Naive thymus-derived CD4-positive, alpha-beta T cell (primary cell): ENCODE results near the gene ZNF174. TPM values are rescaled to one million over a fixed set of nuclear protein-coding genes. Genes with fewer than 3 reads are reported as not detected.

Experiments used
- ATAC-seq: fragments of 150-1000 bp; cut with Tn5 transposase; 2 replicates; pipeline ENCODE4 v1.10.0; 2021; ENCODE audit warnings: mild to moderate bottlenecking, moderate library complexity
- CTCF ChIA-PET: fragments of 350-600 bp; sonication (Branson Sonifier 250); formaldehyde crosslinking; loops from one replicate; lab custom pipeline; 2021; ENCODE audit warnings: antibody characterized with exemption; lab: Charles Lee
- POLR2A ChIA-PET: fragments of 350-600 bp; sonication (Branson Sonifier 250); formaldehyde crosslinking; loops from one replicate; lab custom pipeline; 2021; ENCODE audit warnings: antibody characterized with exemption, inconsistent platforms; lab: Charles Lee
- DNase-seq, 9 donors: peaks; one replicate each; pipeline versions ENCODE4 v3.0.0 to v3.0.0-alpha.2; 2020 to 2022; ENCODE audit warnings: mixed read lengths in 1 of 9
- H3K27ac ChIP-seq: one replicate; pipeline ENCODE4 v1.7.0; 2013; ENCODE audit warnings: mild to moderate bottlenecking, low read depth, low read length, moderate library complexity
- H3K27me3 ChIP-seq, 2 donors: one replicate each; pipeline ENCODE4 v1.7.0; 2013; ENCODE audit warnings: low read length in 2 of 2, mild to moderate bottlenecking in 2 of 2, moderate library complexity in 2 of 2; ENCODE audit not compliant: control insufficient read depth in 2 of 2, insufficient read depth in 2 of 2
- H3K36me3 ChIP-seq, 3 experiments: 1 replicate in 2 of 3; 2 replicates in 1 of 3; pipeline ENCODE4 v1.7.0; 2013; ENCODE audit warnings: low read length in 3 of 3, mild to moderate bottlenecking in 3 of 3, moderate library complexity in 1 of 3; ENCODE audit not compliant: insufficient read depth in 3 of 3, control insufficient read depth in 2 of 3
- H3K4me1 ChIP-seq, 2 donors: one replicate each; pipeline ENCODE4 v1.7.0; 2013; ENCODE audit warnings: low read length in 2 of 2, mild to moderate bottlenecking in 2 of 2, moderate library complexity in 1 of 2; ENCODE audit not compliant: control insufficient read depth in 2 of 2, insufficient read depth in 2 of 2
- H3K4me3 ChIP-seq: 2 replicates; pipeline ENCODE4 v1.7.0; 2013; ENCODE audit warnings: mild to moderate bottlenecking, low read length
- H3K9me3 ChIP-seq, 3 experiments: 1 replicate in 2 of 3; 2 replicates in 1 of 3; pipeline ENCODE4 v1.7.0; 2013; ENCODE audit warnings: low read length in 3 of 3; ENCODE audit not compliant: control insufficient read depth in 2 of 3
- H3K27ac Mint-ChIP-seq, 9 donors: one replicate each; pipeline ENCODE4 v1.8.0; 2020 to 2022; ENCODE audit warnings: mixed read lengths in 9 of 9, mild to moderate bottlenecking in 8 of 9, moderate library complexity in 5 of 9, inconsistent platforms in 2 of 9
- H3K27me3 Mint-ChIP-seq, 5 donors: one replicate each; pipeline ENCODE4 v1.8.0; 2021 to 2022; ENCODE audit warnings: mixed read lengths in 5 of 5, mild to moderate bottlenecking in 1 of 5
- H3K36me3 Mint-ChIP-seq, 5 donors: one replicate each; pipeline ENCODE4 v1.8.0; 2020 to 2022; ENCODE audit warnings: mixed read lengths in 5 of 5, mild to moderate bottlenecking in 3 of 5, inconsistent platforms in 1 of 5
- H3K4me1 Mint-ChIP-seq, 7 donors: one replicate each; pipeline ENCODE4 v1.8.0; 2020 to 2022; ENCODE audit warnings: mixed read lengths in 7 of 7, mild to moderate bottlenecking in 3 of 7, inconsistent platforms in 1 of 7
- H3K4me3 Mint-ChIP-seq, 10 donors: one replicate each; pipeline ENCODE4 v1.8.0; 2020 to 2022; ENCODE audit warnings: mild to moderate bottlenecking in 10 of 10, mixed read lengths in 10 of 10, moderate library complexity in 6 of 10, inconsistent platforms in 2 of 10
- H3K9me3 Mint-ChIP-seq, 11 donors: one replicate each; pipeline ENCODE4 v1.8.0; 2020 to 2022; ENCODE audit warnings: mixed read lengths in 11 of 11, mild to moderate bottlenecking in 4 of 11, inconsistent platforms in 1 of 11, moderate library complexity in 1 of 11
- intact Hi-C, 2 donors: fragments of 100-400 bp; cut with micrococcal nuclease; formaldehyde crosslinking; loops; one replicate each; pipeline ENCODE4 v1.15.1; 2023
- polyA plus RNA-seq, 2 donors: library from polyadenylated mRNA; unstranded; fragments of 300-500 nt; fragmentation: Illumina TruSeq; gene quantifications; one replicate each; pipeline ENCODE4 v1.2.3, GENCODE V29; 2021
- total RNA-seq, 6 experiments: library from RNA in 5 of 6; stranded (reverse) in 5 of 6; gene quantifications; 1 replicate in 5 of 6; 2 replicates in 1 of 6; pipeline ENCODE4 v1.2.3 and lab custom pipeline; 2021 to 2026

Gene ZNF174
- total RNA-seq (10 to 100 TPM in 3 of 5 experiments, 1 to 10 TPM in 2; 4.7 to 22.8 (median 13.5) TPM), polyA plus RNA-seq (10 to 100 TPM; 11.0 to 26.4 TPM), total RNA-seq (lab: John Stamatoyannopoulos, UW) (5.8 reads per million, percentile 26 among the genes with 10 or more reads in this experiment)

DNA sequence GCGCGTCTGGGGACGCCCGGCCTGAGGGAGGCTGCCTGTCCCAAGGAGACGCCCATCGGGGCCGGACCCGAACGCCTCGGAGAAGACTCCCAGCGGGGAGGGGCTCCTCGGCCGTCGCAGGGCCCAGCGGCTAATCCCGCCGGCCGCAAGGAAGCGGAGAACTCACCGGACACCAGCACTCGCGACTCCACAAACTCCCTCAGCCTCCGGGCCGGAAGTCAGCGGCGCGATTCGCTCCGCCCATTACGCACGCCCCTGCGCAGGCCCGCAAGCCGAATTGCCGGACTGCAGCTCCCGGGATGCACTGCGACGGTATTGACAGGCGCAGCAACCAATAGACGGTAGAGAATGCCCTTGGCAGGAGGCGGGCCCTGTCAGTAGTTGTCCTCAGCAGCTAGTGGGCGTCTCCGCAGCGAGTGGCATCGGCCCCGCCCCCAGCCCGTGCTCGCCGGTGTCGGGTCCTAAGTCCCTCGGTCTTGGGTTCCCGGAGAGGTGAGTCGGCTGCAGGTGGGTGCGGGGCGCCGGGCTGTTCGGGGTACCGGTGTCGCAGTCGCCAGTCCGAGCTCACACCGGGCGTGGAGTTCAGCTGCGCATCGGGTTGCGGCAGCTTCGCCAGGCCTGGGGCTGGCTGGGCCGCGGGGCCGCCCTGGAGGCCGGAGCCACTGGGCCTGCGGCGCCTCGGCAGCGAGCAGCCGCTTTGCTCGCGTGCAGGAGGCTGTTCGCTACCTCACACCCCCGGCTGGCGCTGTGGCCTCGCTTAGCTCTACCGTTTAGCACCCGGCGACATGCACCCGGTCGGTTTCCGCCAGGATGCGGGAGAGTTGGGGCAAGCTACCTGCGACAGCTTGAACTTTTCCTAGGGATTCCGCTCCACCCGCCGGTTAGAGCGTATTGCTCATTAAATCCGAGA lies at the start of gene ZNF174, which contains the start of gene ZSCAN32:
ZNF174 (plus strand) TSS at position 437 of the 910 bp plus-strand sequence. CDS start 790 bp downstream, outside the sequence.
ZSCAN32 (minus strand) TSS at position 226 of the 910 bp plus-strand sequence. CDS start 3,447 bp downstream, outside the sequence.
- H3K4me3 ChIP-seq = peak within 1 kb of the TSS; percentile 87
- Mint-ChIP-seq H3K4me3 (peak within 1 kb of the TSS; percentile 84 to 97 (median 94)), H3K27me3 (no peaks in the 10 kb centered on the region), H3K36me3 (peaks cover 29 to 77% (median 59%) of the 10 kb centered on the region in 5 donors), H3K27ac (peak within 1 kb of the TSS; percentile 88 to 95 (median 91)), H3K9me3 (peaks cover 7 to 52% (median 24%) of the 10 kb centered on the region in 11 donors), H3K4me1 (peaks cover 14 to 77% (median 65%) of the 10 kb centered on the region in 7 donors)
- peaks cover 20 to 22% of the 10 kb centered on the region in 2 donors for H3K4me1 ChIP-seq
- ATAC-seq (peak; percentile 99), DNase-seq (peak; percentile 90 to 99 (median 98))
- peak within 1 kb of the TSS; percentile 89 for H3K27ac ChIP-seq
- ChIA-PET POLR2A (interaction anchor here (0.5 to 4.1 kb wide), 29 partner anchors 9 to 353 kb away, joined by 3 to 40 read pairs (median 5); partner anchors contain the start of genes CLUAP1, NAA60, TIGD7 and ZNF213), CTCF (interaction anchor here (0.5 to 1.9 kb wide), 5 partner anchors 21 to 397 kb away, joined by 3 to 4 read pairs (median 3); no protein-coding TSS in a partner anchor)
- peaks cover 9 to 41% (median 15%) of the 10 kb centered on the region in 3 experiments for H3K36me3 ChIP-seq
- H3K27me3 ChIP-seq = no peaks in the 10 kb centered on the region
- peaks cover 0 to 26% (median 0%) of the 10 kb centered on the region in 3 experiments for H3K9me3 ChIP-seq
- intact Hi-C loops = loop anchor here (1.0 to 5.0 kb wide), 17 partner anchors 36 to 379 kb away; partner anchors contain the start of genes NAA60 (in 2 of the 2), TIGD7 (in 2 of the 2), ZNF263 (in 2 of the 2) and ZNF597 (in 2 of the 2)

DNA sequence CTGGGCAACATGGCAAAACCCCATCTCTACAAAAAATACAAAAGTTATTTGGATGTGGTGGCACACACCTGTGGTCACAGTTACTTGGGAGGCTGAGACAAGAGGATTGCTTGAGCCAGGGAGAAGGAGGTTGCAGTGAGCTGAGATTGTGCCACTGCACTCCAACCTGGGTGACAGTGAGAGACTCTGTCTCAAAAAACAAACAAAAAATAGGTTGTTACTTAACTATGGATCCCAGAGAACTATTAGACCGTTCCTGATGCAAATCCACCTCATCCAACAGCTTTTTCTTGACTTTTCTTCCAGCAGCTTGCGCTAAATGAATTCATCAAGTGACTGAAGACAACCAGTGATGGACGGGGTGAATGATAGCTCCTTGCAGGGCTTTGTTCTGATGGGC lies 45.4 kb upstream of the ZNF174 start, which contains the start of gene OR2C1:
OR2C1 (plus strand) TSS at position 301 of the 400 bp plus-strand sequence; CDS start at position 353, 52 bp downstream.
- Mint-ChIP-seq H3K27ac (no peak within 1 kb of the TSS), H3K36me3 (peaks cover 8 to 31% (median 17%) of the 10 kb centered on the region in 5 donors), H3K4me3 (no peak within 1 kb of the TSS), H3K9me3 (peaks cover 6 to 42% (median 11%) of the 10 kb centered on the region in 11 donors), H3K4me1 (peaks cover 0 to 14% (median 7%) of the 10 kb centered on the region in 7 donors), H3K27me3 (peaks cover 0 to 24% (median 13%) of the 10 kb centered on the region in 5 donors)
- Histone ChIP-seq H3K36me3 (no peaks in the 10 kb centered on the region), H3K27me3 (no peaks in the 10 kb centered on the region), H3K9me3 (peaks cover 0 to 8% (median 0%) of the 10 kb centered on the region in 3 experiments), H3K4me3 (no peak within 1 kb of the TSS), H3K4me1 (no peaks in the 10 kb centered on the region), H3K27ac (no peak within 1 kb of the TSS)
- intact Hi-C loops = no loop called here
- ATAC-seq (no peak), DNase-seq (no peak)
- ChIA-PET POLR2A (no interaction called here), CTCF (no interaction called here)

DNA sequence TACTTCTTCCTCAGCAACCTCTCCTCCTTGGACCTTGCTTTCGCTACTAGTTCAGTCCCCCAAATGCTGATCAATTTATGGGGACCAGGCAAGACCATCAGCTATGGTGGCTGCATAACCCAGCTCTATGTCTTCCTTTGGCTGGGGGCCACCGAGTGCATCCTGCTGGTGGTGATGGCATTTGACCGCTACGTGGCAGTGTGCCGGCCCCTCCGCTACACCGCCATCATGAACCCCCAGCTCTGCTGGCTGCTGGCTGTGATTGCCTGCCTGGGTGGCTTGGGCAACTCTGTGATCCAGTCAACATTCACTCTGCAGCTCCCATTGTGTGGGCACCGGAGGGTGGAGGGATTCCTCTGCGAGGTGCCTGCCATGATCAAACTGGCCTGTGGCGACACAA lies 44.9 kb upstream of the ZNF174 start:
- H3K4me1 ChIP-seq = no peaks in the 10 kb centered on the region
- ChIA-PET POLR2A (no interaction called here), CTCF (interaction anchor here (0.6 kb wide), 1 partner anchor 135 kb away, joined by 3 read pairs; no protein-coding TSS in a partner anchor)
- no peak overlapping the region for H3K27ac ChIP-seq
- Mint-ChIP-seq H3K4me3 (no peak overlapping the region), H3K9me3 (peaks cover 8 to 46% (median 14%) of the 10 kb centered on the region in 11 donors), H3K36me3 (peaks cover 8 to 31% (median 20%) of the 10 kb centered on the region in 5 donors), H3K27me3 (peaks cover 0 to 29% (median 18%) of the 10 kb centered on the region in 5 donors), H3K27ac (no peak overlapping the region), H3K4me1 (peaks cover 0 to 14% (median 7%) of the 10 kb centered on the region in 7 donors)
- intact Hi-C loops = no loop called here
- H3K9me3 ChIP-seq = peaks cover 0 to 10% (median 0%) of the 10 kb centered on the region in 3 experiments
- DNase-seq = no peak
- no peaks in the 10 kb centered on the region for H3K27me3 ChIP-seq
- H3K4me3 ChIP-seq = no peak overlapping the region
- no peak for ATAC-seq
- H3K36me3 ChIP-seq = no peaks in the 10 kb centered on the region

DNA sequence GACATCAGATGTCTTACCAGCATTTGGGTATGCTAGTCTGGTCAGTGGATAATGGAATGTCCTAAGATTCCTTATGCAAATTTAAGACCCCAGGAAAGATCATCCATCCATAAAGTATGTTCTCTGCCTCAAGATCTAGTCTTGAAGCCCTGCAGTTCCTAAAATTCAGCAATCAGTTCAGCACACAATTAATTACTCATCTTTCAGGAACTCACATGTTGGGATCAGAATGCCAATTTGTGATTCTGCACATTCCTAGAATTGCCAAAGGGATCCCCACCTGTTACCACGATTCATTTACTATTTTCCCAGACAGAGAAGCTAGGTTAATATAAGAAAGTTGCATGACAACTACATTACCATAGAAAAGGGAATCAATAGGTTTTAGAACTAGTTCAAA lies 42.1 kb upstream of the ZNF174 start:
- CTCF ChIA-PET = no interaction called here
- H3K27me3 ChIP-seq = no peaks in the 10 kb centered on the region
- intact Hi-C loops = no loop called here
- peaks cover 0 to 10% (median 0%) of the 10 kb centered on the region in 3 experiments for H3K9me3 ChIP-seq
- peaks cover 8 to 55% (median 24%) of the 10 kb centered on the region in 11 donors for H3K9me3 Mint-ChIP-seq
- no peak overlapping the region for H3K27ac ChIP-seq
- no peak for ATAC-seq
- no peaks in the 10 kb centered on the region for H3K36me3 ChIP-seq
- H3K27me3 Mint-ChIP-seq = peaks cover 0 to 47% (median 34%) of the 10 kb centered on the region in 5 donors
- H3K27ac Mint-ChIP-seq = no peak overlapping the region
- peaks cover 0 to 9% (median 5%) of the 10 kb centered on the region in 7 donors for H3K4me1 Mint-ChIP-seq
- no peak overlapping the region for H3K4me3 ChIP-seq
- no peak for DNase-seq
- H3K4me3 Mint-ChIP-seq = no peak overlapping the region
- no peaks in the 10 kb centered on the region for H3K4me1 ChIP-seq
- POLR2A ChIA-PET = no interaction called here
- H3K36me3 Mint-ChIP-seq = peaks cover 8 to 34% (median 19%) of the 10 kb centered on the region in 5 donors

DNA sequence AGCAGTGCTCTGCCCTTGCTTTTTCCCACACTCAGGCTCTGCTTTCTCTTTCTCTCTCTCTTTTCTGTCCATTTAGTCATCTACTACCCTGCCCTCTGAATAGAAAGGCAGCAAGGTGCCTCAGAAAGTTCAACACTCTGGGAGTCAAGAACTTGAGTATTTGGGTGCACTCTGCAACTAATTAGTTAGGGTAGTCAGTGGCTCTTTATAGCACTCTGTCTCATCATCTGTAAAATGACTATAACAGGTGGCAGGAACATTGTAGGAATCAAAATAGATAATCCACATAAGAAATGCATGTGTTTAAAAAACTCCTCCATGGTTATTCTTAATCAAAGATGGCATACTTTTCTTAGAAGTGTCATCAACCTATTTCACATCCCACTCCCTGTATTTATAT lies 38.1 kb upstream of the ZNF174 start:
- peaks cover 0 to 6% of the 10 kb centered on the region in 2 donors for H3K4me1 ChIP-seq
- Mint-ChIP-seq H3K27ac (no peak overlapping the region), H3K36me3 (peaks cover 7 to 16% (median 14%) of the 10 kb centered on the region in 5 donors), H3K9me3 (peaks cover 9 to 70% (median 42%) of the 10 kb centered on the region in 11 donors), H3K27me3 (peaks cover 0 to 40% (median 29%) of the 10 kb centered on the region in 5 donors), H3K4me1 (peaks cover 0 to 19% (median 12%) of the 10 kb centered on the region in 7 donors), H3K4me3 (peak overlapping the region in 1 of 10 donors; percentile 84)
- H3K4me3 ChIP-seq = no peak overlapping the region
- DNase-seq = no peak
- H3K36me3 ChIP-seq = no peaks in the 10 kb centered on the region
- intact Hi-C loops = no loop called here
- no peak overlapping the region for H3K27ac ChIP-seq
- peaks cover 0 to 11% (median 0%) of the 10 kb centered on the region in 3 experiments for H3K9me3 ChIP-seq
- no peaks in the 10 kb centered on the region for H3K27me3 ChIP-seq
- CTCF ChIA-PET = no interaction called here
- POLR2A ChIA-PET = interaction anchor here (0.8 kb wide), 1 partner anchor 9 kb away, joined by 4 read pairs; no protein-coding TSS in a partner anchor
- ATAC-seq = no peak

DNA sequence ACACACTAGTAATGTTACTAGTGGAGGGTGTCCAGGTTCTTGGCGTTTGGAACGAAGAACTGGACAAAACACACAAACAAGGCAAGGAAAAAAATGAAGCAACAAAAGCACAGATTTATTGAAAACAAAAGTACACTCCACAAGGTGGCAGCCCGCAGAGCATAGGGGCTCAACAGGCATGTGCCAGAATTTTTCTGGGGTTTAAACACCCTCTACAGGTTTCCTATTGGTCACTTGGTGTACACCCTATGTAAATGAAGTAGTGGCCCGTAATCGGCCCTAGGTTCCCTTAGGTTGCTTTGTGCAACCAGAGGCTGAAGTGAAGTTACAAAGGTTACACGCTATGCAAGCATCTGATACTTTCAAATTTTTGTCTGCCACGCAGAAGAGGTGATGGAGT lies 37.2 kb upstream of the ZNF174 start:
- Mint-ChIP-seq H3K4me1 (peaks cover 0 to 19% (median 12%) of the 10 kb centered on the region in 7 donors), H3K9me3 (peaks cover 9 to 69% (median 42%) of the 10 kb centered on the region in 11 donors), H3K27me3 (peaks cover 0 to 38% (median 28%) of the 10 kb centered on the region in 5 donors), H3K36me3 (peaks cover 7 to 16% (median 14%) of the 10 kb centered on the region in 5 donors), H3K27ac (peak overlapping the region in 1 of 9 donors; percentile 56), H3K4me3 (peak overlapping the region in 3 of 10 donors; percentile 42 to 84 (median 47))
- H3K4me1 ChIP-seq = peaks cover 0 to 6% of the 10 kb centered on the region in 2 donors
- ATAC-seq (no peak), DNase-seq (no peak)
- H3K4me3 ChIP-seq = no peak overlapping the region
- H3K36me3 ChIP-seq = no peaks in the 10 kb centered on the region
- ChIA-PET POLR2A (interaction anchor here (0.8 kb wide), 1 partner anchor 9 kb away, joined by 4 read pairs; no protein-coding TSS in a partner anchor), CTCF (no interaction called here)
- intact Hi-C loops = loop anchor here in 1 of 2 donors (2.0 kb wide), 2 partner anchors 81 to 93 kb away; partner anchors contain the start of gene ZNF263
- H3K27ac ChIP-seq = no peak overlapping the region
- no peaks in the 10 kb centered on the region for H3K27me3 ChIP-seq
- peaks cover 0 to 11% (median 0%) of the 10 kb centered on the region in 3 experiments for H3K9me3 ChIP-seq
